ENCODE data around the gene RAB6C. TPM values are rescaled to one million over a fixed set of nuclear protein-coding genes. Genes with fewer than 3 reads are reported as not detected.
"Not testable (repeated sequence)": the region's sequence is repeated elsewhere in the genome, so short reads cannot be mapped to it uniquely, and the experiment has no call there.

The RAB6C gene
- total RNA-seq, 1 donor from 2014 or later, result not detected

DNA sequence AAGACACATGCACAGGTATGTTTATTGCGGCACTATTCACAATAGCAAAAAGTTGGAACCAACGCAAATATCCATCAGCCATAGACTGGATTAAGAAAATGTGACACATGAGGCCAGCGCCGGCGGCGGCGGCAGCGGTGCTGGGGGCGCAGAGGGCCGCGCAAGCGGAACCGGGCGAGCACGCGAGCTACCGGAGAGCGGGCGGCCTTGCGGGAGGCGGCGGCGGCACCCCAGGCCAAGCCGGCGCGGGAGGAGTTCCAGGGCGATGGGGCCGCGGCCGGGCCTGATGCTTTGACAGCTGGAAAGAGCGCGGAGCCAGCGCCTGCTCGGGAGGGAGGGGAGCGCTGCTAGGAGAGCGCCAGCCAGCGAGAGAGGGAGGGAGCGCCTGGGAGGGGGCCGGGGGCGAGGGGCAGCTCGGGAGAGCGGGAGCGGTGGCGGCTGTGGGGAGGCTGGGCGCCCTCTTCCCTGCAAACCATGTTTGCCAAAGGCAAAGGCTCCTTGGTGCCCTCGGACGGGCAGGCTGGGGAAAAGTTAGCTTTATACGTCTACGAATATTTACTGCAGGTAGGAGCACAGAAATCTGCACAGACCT is 13.0 kb downstream of the RAB6C start:
- not testable (repeated sequence) for DNase-seq (ENCODE audit: low spot score); ATAC-seq

DNA sequence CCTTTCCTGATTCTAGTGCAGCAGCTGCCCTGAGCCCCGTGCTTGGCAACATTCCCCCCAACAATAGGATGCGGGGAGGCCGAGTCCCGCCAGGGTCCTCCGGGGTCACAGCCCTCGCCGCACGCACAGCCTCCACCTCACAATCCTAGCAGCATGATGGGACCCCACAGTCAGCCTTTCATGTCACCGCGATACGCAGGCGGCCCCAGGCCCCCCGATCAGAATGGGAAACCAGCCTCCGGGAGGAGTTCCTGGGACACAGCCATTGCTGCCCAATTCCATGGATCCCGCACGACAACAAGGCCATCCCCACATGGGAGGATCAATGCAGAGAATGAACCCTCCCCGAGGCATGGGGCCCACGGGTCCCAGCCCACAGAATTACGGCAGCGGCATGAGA is 13.7 kb downstream of the RAB6C start:
- DNase-seq (ENCODE audit: low spot score), result not testable (repeated sequence)

DNA sequence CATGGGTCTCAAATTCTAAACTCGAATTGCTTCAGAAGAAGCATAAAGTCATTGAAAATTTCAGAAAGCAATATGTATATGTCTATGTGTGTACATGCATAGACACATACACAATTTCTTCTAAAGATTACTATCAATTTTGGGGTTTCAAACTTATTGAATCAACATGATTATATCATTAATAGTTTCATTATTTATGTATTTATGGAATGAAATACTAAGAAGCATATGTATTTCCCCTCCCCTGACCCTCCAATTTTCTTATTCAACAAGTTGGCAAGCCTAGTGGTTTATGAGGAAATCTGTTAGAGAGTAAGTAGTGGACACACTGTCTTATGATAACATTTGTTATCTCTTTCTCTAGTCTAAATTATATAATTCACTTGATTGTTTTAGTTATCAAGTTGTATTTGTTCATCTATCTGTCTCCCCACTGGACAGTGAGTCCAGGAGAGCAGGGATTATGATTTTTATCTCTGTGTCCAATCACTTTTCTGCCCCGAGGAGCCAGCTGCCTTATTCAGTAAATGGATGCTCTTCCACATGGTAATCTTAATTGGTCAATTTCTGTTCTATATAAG is 17.3 kb downstream of the RAB6C start:
- DNase-seq (ENCODE audit: low spot score); ATAC-seq: not testable (repeated sequence)

More for the DNA sequence above, 13.7 kb downstream of the RAB6C start:
- not testable (repeated sequence) for ATAC-seq

DNA sequence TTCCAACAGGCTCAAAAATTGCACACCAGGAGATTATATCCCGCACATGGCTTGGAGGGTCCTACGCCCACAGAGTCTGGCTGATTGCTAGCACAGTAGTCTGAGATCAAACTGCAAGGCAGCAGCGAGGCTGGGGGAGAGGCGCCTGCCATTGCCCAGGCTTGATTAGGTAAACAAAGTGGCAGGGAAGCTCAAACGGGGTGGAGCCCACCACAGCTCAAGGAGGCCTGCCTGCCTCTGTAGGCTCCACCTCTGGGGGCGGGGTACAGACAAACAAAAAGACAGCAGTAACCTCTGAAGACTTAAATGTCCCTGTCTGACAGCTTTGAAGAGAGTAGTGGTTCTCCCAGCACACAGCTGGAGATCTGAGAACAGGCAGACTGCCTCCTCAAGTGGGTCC is 19.3 kb downstream of the RAB6C start:
- ATAC-seq; DNase-seq (ENCODE audit: low spot score): not testable (repeated sequence)

DNA sequence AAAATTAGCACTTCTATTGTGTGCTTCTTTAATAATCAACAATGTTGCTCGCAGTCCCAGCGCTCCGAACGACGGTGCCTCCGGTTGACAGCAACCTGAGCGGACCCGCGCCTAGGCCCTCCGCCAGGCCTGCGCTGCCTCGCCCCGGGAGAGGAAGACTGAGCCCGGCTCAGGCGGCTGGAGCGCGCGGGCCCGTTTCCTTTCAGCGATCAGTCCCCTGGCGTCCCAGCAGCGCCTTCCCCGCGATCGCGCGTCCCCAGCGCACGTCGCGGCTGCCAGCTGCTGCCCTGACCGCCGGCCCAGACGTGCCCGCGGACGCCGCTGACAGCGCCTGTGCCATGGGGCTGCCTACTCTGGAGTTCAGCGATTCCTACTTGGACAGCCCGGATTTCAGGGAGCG is 26.4 kb downstream of the RAB6C start:
- not testable (repeated sequence) for ATAC-seq; DNase-seq (ENCODE audit: low spot score)

DNA sequence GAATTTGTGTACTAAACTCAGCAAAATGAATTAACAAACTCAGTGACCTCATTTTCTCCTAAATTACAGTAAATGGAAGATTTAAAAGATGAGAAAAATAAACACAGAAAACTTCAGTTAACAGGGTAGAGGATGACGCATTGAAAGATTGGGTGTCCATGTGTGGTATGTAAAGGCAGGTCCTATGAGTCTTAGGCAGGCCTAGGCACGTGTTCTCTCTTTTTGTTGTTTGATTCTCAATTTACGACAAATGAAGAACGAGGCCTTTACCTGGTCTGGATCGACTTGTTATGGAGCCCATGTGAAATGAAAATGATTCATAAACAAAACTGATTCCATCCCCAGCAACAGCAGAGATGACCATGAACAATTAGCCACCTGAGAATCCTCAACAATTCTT is 37.2 kb downstream of the RAB6C start:
- not testable (repeated sequence) for ATAC-seq; DNase-seq (ENCODE audit: low spot score)

DNA sequence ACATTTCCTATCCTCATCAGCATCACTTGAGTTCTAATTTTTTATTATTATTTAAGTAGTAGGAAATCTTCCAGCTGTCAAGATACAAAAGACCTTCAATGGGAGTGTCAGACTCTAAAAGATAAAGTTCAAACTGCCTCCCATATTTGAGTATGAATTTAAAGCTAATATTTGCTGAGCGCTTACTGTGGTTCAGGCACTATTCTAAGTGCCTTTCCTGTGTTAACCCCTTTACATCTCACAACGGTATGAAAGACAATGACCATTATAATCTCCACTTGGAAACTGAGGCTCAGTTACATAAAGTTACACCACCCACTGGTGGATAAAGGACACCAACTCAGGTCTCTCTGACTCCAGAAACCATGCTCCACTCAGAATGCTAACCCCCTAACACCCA is 39.9 kb downstream of the RAB6C start:
- no peak for DNase-seq (ENCODE audit: low spot score)
- ATAC-seq, result no peak

DNA sequence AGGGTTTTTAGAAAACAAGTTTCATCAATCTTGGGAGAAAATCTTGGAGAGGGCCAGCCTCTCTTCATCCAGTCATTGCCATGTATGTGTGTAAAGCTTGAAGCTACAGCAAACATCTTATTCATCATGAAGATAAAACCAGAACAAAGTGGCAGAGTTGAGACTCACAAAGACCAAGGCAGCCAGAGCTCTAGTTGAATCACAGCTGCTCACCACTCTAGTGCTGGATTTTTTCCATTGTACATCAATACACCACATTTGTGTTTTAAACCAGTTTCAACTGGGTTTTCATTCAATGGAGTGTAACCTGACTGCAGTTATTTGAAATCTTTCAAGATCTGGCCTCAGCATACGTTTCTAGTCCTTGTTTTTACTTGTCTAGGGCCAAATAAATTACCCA is 40.6 kb downstream of the RAB6C start:
- ATAC-seq, result not testable (repeated sequence)

DNA sequence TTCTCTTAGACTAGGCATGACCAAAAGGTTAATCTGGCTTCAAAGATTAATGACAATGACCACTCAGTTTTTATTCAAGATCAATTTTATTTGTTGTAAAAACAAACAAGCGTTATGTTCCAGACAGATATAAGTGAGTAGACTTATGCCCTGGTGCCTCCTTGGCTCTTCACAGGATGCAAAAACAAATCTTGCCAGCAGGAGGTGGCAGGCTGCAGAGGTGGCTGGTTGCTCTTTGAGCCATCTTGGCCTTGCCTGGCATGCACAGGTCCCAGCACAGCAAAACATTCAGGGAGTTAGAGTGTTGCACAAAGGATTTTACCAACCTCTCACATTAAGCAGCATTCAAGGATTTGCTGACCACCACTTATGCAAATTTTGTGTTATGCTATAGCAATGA is 46.5 kb downstream of the RAB6C start:
- DNase-seq (ENCODE audit: low spot score); ATAC-seq: not testable (repeated sequence)

More for the DNA sequence above, 40.6 kb downstream of the RAB6C start:
- not testable (repeated sequence) for DNase-seq (ENCODE audit: low spot score)

Other genes with a start within 250 kb of the RAB6C start
- gene POTEF, start 149.6 kb downstream of the RAB6C start, total RNA-seq, result not detected
- gene CCDC74B, start 165.4 kb downstream of the RAB6C start, total RNA-seq, result not detected
- 27.8 TPM for gene SMPD4, start 201.9 kb downstream of the RAB6C start, total RNA-seq
- 138 TPM for gene MZT2B, start 202.6 kb downstream of the RAB6C start, total RNA-seq
- not detected for gene TUBA3E, start 218.8 kb downstream of the RAB6C start, total RNA-seq

All from left lobe of liver (tissue), 2 donors.